AG09319 (cell line): ENCODE data around the gene AGPAT2.

ENCODE experiments used
- DNase-seq: peaks from one replicate; pipeline ENCODE4 v3.0.0-alpha.2; 2010; ENCODE audit warnings: low read depth; ENCODE audit errors: extremely low read depth
- TF ChIP-seq, protein P1 (sequence below): IDR thresholded peaks from 2 replicates; pipeline ENCODE4 v1.5.1; 2011; ENCODE audit warnings: low read depth, mild to moderate bottlenecking, inconsistent platforms, low read length, moderate library complexity

AGPAT2 gene

DNA sequence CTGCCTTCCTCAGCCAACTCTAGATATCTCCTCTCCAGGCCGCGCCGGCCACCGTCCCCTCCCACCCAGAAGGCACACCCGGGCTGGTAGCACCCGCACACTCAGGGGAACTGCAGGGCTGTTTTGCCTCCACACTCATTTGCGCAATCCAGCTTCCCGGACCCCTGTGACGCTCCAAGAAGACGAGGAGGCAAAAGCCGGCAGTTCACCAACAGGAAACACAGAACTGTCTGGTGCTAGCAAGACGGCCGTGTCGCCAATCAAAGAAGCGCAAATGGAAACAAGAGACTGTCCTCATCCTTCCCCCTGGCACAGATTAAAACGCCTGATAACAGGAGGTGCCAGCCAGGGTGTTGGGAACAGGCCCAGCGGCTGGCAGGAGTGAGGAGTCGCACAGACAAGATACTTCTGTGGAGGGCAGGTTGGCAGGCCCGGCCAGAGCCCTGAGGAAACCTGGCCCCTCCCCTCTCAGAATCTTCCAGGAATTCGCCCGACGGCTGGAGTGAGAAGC, 7.8 kb downstream of the AGPAT2 start:
- TF ChIP-seq, protein P1, sequence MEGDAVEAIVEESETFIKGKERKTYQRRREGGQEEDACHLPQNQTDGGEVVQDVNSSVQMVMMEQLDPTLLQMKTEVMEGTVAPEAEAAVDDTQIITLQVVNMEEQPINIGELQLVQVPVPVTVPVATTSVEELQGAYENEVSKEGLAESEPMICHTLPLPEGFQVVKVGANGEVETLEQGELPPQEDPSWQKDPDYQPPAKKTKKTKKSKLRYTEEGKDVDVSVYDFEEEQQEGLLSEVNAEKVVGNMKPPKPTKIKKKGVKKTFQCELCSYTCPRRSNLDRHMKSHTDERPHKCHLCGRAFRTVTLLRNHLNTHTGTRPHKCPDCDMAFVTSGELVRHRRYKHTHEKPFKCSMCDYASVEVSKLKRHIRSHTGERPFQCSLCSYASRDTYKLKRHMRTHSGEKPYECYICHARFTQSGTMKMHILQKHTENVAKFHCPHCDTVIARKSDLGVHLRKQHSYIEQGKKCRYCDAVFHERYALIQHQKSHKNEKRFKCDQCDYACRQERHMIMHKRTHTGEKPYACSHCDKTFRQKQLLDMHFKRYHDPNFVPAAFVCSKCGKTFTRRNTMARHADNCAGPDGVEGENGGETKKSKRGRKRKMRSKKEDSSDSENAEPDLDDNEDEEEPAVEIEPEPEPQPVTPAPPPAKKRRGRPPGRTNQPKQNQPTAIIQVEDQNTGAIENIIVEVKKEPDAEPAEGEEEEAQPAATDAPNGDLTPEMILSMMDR = no peak
- DNase-seq = no peak

- TF ChIP-seq, protein P1 = no peak
- no peak for DNase-seq
These were observed 8.6 kb downstream of the AGPAT2 start for GRCh38 chr9:136678624-136679023.

- DNase-seq = no peak
- TF ChIP-seq, protein P1 = no peak
These were observed 9.2 kb downstream of the AGPAT2 start for GRCh38 chr9:136678034-136678433.

- DNase-seq = no peak
- TF ChIP-seq, protein P1 = no peak
These were observed 10.2 kb downstream of the AGPAT2 start for GRCh38 chr9:136676920-136677686.

DNA sequence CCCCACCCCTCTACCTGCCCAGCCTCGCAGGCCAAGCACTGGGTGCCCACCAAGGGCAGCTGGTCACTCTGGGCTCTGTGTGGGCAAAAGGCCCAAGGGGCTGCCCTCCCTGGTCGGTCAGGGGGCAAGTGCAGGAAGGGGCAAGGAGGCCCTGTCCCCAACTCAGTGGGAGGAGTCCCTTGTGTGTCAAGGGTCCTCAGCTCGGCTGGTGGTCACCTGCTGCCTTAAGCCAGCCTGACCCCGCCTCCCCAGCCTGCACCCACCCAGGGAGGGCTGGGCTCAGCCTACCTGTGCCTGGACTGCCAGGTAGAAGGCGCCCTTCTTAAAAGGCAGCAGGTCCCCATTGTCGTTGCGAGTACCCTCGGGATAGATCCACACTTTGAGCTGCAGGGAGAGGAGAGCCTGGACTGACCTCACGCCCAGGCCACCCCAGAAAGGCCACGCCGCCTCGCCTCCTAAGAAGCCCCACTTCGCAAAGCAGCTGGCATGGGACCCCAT, 10.9 kb downstream of the AGPAT2 start:
- TF ChIP-seq, protein P1 = no peak
- no peak for DNase-seq

- DNase-seq = no peak
- TF ChIP-seq, protein P1 = no peak
These were observed 11.6 kb downstream of the AGPAT2 start for GRCh38 chr9:136675477-136676296.
